HEK293 (cell line): Measurements from ENCODE around the gene SCLT1.

ENCODE experiments used
- CTCF ChIA-PET: fragments of 350-600 bp; formaldehyde crosslinking; extraction: SDS; loops from one replicate; lab custom pipeline; 2021; ENCODE audit warnings: antibody characterized with exemption; lab: Yijun Ruan, JAX
- POLR2A ChIA-PET: fragments of 300-600 bp; formaldehyde crosslinking; extraction: SDS; loops from one replicate; lab custom pipeline; 2020; ENCODE audit warnings: antibody characterized with exemption, inconsistent platforms; lab: Yijun Ruan, JAX
- H3K27ac ChIP-seq: fragments of 200-500 bp; sonication (Bioruptor generic); 2 replicates; pipeline ENCODE4 v1.5.1; 2014; ENCODE audit warnings: low read depth, low read length, control low read depth, inconsistent platforms; ENCODE audit errors: extremely low read depth
- H3K36me3 ChIP-seq, 2 experiments: fragments of 200-500 bp in 1 of 2; sonication (Bioruptor generic) in 1 of 2; 1 replicate in 1 of 2; 2 replicates in 1 of 2; pipeline ENCODE4 v1.5.1; 2014 to 2017; ENCODE audit warnings: inconsistent platforms in 2 of 2, low read length in 2 of 2; ENCODE audit not compliant: control insufficient read depth in 2 of 2, insufficient read depth in 1 of 2
- H3K4me1 ChIP-seq: fragments of 200-500 bp; sonication (Bioruptor generic); 2 replicates; pipeline ENCODE4 v1.5.1; 2014; ENCODE audit warnings: mild to moderate bottlenecking, low read length, inconsistent platforms; ENCODE audit not compliant: control insufficient read depth, insufficient read depth
- H3K4me3 ChIP-seq: 2 replicates; pipeline ENCODE4 v1.5.1; 2011; ENCODE audit warnings: low read depth, mild to moderate bottlenecking, control low read depth, low read length, moderate library complexity
- H3K9me3 ChIP-seq: fragments of 200-500 bp; sonication (Bioruptor generic); 2 replicates; pipeline ENCODE4 v1.5.1; 2014; ENCODE audit warnings: low read depth, low read length, inconsistent platforms; ENCODE audit not compliant: control insufficient read depth, insufficient read depth
- BCL11B ChIP-seq: fragments of 450-650 bp; formaldehyde crosslinking; IDR thresholded peaks from 2 replicates; pipeline ENCODE4 v1.5.1; 2016; ENCODE audit warnings: low read depth, missing biosample characterization, missing genetic modification characterization
- HOXA7 ChIP-seq: sonication (generic); formaldehyde crosslinking; IDR thresholded peaks from 2 replicates; pipeline ENCODE4 v1.8.1; 2022; ENCODE audit warnings: missing genetic modification reagents, borderline replicate concordance
- ZNF223 ChIP-seq: fragments of 450-650 bp; formaldehyde crosslinking; IDR thresholded peaks from 2 replicates; pipeline ENCODE4 v1.5.1; 2016; ENCODE audit warnings: missing biosample characterization, missing genetic modification characterization
- ZNF391 ChIP-seq: fragments of 450-650 bp; formaldehyde crosslinking; IDR thresholded peaks from 2 replicates; pipeline ENCODE4 v1.5.1; 2016; ENCODE audit warnings: low read depth, missing biosample characterization, missing genetic modification characterization, borderline replicate concordance
- ZNF404 ChIP-seq: fragments of 450-650 bp; formaldehyde crosslinking; IDR thresholded peaks from 2 replicates; pipeline ENCODE4 v1.5.1; 2017; ENCODE audit warnings: missing biosample characterization, missing genetic modification characterization
- ZNF426 ChIP-seq: fragments of 450-650 bp; formaldehyde crosslinking; IDR thresholded peaks from 2 replicates; pipeline ENCODE4 v1.5.1; 2017; ENCODE audit warnings: missing biosample characterization, missing genetic modification characterization, mild to moderate bottlenecking, inconsistent platforms, moderate library complexity

Gene SCLT1

GRCh38 chr4:128835498-128836222 lies 257.7 kb downstream of the SCLT1 start:
- Histone ChIP-seq H3K9me3 (no peaks in the 10 kb centered on the region), H3K4me3 (no peak overlapping the region), H3K27ac (no peak overlapping the region), H3K36me3 (peaks cover 0 to 27% of the 10 kb centered on the region in 2 experiments; a peak in 1 of 3 replicates), H3K4me1 (peaks cover 14% of the 10 kb centered on the region)
- CTCF ChIA-PET: no interaction called here
- POLR2A ChIA-PET: no interaction called here
- TF ChIP-seq BCL11B (tag by site-specific recombination) (no peak), ZNF426 (no peak), ZNF223 (tag by site-specific recombination) (no peak), ZNF391 (no peak), ZNF404 (tag by site-specific recombination) (no peak), HOXA7 (CRISPR knock-in tag) (no peak)
